DOHH2 (cell line): ENCODE measurements around the gene TMEM109.

Experiments used
- H3F3A ChIP-seq: fragments of 200-600 bp; sonication (generic), shearing (Covaris generic); 2 replicates; pipeline ENCODE4 v1.6.0; 2016; ENCODE audit warnings: antibody characterized with exemption, mild to moderate bottlenecking; ENCODE audit not compliant: control insufficient read depth, insufficient read depth
- H3K27ac ChIP-seq: fragments of 200-600 bp; sonication (generic); 2 replicates; pipeline ENCODE4 v1.5.1; 2014; ENCODE audit warnings: low read depth, mild to moderate bottlenecking, low read length, moderate library complexity
- H3K27me3 ChIP-seq: fragments of 200-600 bp; sonication (generic); 2 replicates; pipeline ENCODE4 v1.6.1; 2014; ENCODE audit warnings: mild to moderate bottlenecking, low read length, mixed read lengths; ENCODE audit not compliant: control insufficient read depth
- H3K36me3 ChIP-seq: fragments of 200-600 bp; sonication (generic); 2 replicates; pipeline ENCODE4 v1.6.1; 2014; ENCODE audit warnings: mild to moderate bottlenecking, low read length, moderate library complexity, mixed read lengths; ENCODE audit not compliant: control insufficient read depth
- H3K4me1 ChIP-seq: fragments of 200-600 bp; sonication (generic); 2 replicates; pipeline ENCODE4 v1.6.1; 2014; ENCODE audit warnings: mild to moderate bottlenecking, low read length, mixed read lengths; ENCODE audit not compliant: control insufficient read depth
- H3K4me2 ChIP-seq: fragments of 200-600 bp; sonication (generic); 2 replicates; pipeline ENCODE4 v1.6.0; 2014; ENCODE audit warnings: mild to moderate bottlenecking, low read length, moderate library complexity
- H3K4me3 ChIP-seq: fragments of 200-600 bp; sonication (generic); 2 replicates; pipeline ENCODE4 v1.5.1; 2014; ENCODE audit warnings: mild to moderate bottlenecking, low read length, mixed read lengths
- H3K79me2 ChIP-seq: fragments of 200-600 bp; sonication (generic); 2 replicates; pipeline ENCODE4 v1.6.1; 2014; ENCODE audit warnings: mild to moderate bottlenecking, low read length, mixed read lengths; ENCODE audit not compliant: control insufficient read depth
- H3K9me2 ChIP-seq: fragments of 200-600 bp; sonication (generic); replicated peaks from 2 replicates; pipeline ENCODE4 v1.6.1; 2014; ENCODE audit warnings: mild to moderate bottlenecking, low read length, mixed read lengths; ENCODE audit not compliant: control insufficient read depth
- H3K9me3 ChIP-seq: fragments of 200-600 bp; sonication (generic); 2 replicates; pipeline ENCODE4 v1.6.1; 2014; ENCODE audit warnings: antibody characterized with exemption, low read length, mixed read lengths; ENCODE audit not compliant: control insufficient read depth, insufficient read depth
- H4K20me1 ChIP-seq: fragments of 200-600 bp; sonication (generic); 2 replicates; pipeline ENCODE4 v1.6.0; 2014; ENCODE audit warnings: low read depth, mild to moderate bottlenecking, antibody characterized with exemption, low read length, moderate library complexity; ENCODE audit not compliant: control insufficient read depth, insufficient read depth
- EZH2phosphoT487 ChIP-seq: fragments of 200-600 bp; sonication (generic); IDR thresholded peaks from 2 replicates; pipeline ENCODE4 v1.6.1; 2017; ENCODE audit warnings: borderline replicate concordance, mild to moderate bottlenecking, antibody characterized with exemption, low read length, moderate library complexity, mixed read lengths
- TF ChIP-seq, protein P1 (sequence below): fragments of 200-600 bp; sonication (generic); IDR thresholded peaks from one replicate; pipeline ENCODE4 v1.5.1; 2014; ENCODE audit warnings: antibody characterized with exemption, mild to moderate bottlenecking, low read depth, low read length; ENCODE audit not compliant: poor library complexity, severe bottlenecking

TMEM109 gene

GRCh38 chr11:60912223-60912850 lies 1.6 kb upstream of the TMEM109 start:
- Histone ChIP-seq H3K4me3 (no peak overlapping the region), H4K20me1 (no peaks in the 10 kb centered on the region; the same call in 1 of the 2 replicates), H3K9me2 (no peaks in the 10 kb centered on the region), H3K27me3 (no peaks in the 10 kb centered on the region), H3K9me3 (peaks cover 11% of the 10 kb centered on the region), H3K4me2 (peak overlapping the region; percentile 9; the same call in 1 of the 2 replicates), H3F3A (peaks cover 11% of the 10 kb centered on the region), H3K36me3 (peaks cover 21% of the 10 kb centered on the region), H3K27ac (no peak overlapping the region), H3K4me1 (peaks cover 62% of the 10 kb centered on the region), H3K79me2 (peaks cover 33% of the 10 kb centered on the region)
- no peak for TF ChIP-seq EZH2phosphoT487
- TF ChIP-seq, protein P1, sequence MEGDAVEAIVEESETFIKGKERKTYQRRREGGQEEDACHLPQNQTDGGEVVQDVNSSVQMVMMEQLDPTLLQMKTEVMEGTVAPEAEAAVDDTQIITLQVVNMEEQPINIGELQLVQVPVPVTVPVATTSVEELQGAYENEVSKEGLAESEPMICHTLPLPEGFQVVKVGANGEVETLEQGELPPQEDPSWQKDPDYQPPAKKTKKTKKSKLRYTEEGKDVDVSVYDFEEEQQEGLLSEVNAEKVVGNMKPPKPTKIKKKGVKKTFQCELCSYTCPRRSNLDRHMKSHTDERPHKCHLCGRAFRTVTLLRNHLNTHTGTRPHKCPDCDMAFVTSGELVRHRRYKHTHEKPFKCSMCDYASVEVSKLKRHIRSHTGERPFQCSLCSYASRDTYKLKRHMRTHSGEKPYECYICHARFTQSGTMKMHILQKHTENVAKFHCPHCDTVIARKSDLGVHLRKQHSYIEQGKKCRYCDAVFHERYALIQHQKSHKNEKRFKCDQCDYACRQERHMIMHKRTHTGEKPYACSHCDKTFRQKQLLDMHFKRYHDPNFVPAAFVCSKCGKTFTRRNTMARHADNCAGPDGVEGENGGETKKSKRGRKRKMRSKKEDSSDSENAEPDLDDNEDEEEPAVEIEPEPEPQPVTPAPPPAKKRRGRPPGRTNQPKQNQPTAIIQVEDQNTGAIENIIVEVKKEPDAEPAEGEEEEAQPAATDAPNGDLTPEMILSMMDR = no peak

DNA sequence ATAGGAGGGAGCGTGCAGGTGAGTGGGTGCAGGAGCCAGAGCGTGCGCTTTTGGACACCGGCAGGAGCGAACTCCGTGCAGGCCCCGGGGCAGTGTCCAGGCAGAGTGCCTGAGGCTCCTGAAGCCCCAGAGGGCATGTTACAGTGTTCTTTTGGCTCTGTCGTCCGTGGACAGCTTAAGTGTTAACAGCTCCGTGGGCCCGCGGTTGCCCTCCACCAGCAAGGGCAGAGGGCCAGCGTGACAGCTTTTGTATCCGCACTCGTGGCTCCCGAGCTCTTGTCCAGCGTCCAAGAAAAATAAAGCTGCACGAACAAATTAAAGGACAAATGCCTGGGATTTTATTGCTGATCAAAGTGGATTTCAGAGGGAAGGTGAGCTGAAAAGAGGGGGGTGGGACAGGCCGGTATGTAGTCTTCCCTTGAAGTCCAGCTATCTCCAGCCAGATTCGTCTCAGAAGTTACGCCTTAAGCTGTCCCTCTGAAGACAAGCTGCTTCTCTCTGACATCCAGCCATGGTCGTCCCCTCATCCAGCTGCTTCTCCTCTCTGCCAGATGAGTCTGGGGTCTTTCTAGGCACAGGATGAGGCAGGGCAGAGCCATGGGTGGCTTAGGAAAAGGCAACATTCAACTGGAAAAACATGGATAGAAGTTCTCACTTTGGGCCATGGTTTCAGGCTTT lies 968 bp upstream of the TMEM109 start:
- H3K27me3 ChIP-seq = no peaks in the 10 kb centered on the region
- H3K27ac ChIP-seq = peak overlapping the region; percentile 75
- H3K9me2 ChIP-seq = no peaks in the 10 kb centered on the region
- peaks cover 64% of the 10 kb centered on the region for H3K4me1 ChIP-seq
- H3K4me3 ChIP-seq = peak overlapping the region; percentile 88
- TF ChIP-seq EZH2phosphoT487 = no peak
- TF ChIP-seq, protein P1 = no peak
- H3K4me2 ChIP-seq = peak overlapping the region; percentile 88
- H3K79me2 ChIP-seq = peaks cover 40% of the 10 kb centered on the region
- H3F3A ChIP-seq = peaks cover 11% of the 10 kb centered on the region
- H4K20me1 ChIP-seq = no peaks in the 10 kb centered on the region; the same call in 1 of the 2 replicates
- H3K36me3 ChIP-seq = peaks cover 25% of the 10 kb centered on the region
- H3K9me3 ChIP-seq = peaks cover 11% of the 10 kb centered on the region

DNA sequence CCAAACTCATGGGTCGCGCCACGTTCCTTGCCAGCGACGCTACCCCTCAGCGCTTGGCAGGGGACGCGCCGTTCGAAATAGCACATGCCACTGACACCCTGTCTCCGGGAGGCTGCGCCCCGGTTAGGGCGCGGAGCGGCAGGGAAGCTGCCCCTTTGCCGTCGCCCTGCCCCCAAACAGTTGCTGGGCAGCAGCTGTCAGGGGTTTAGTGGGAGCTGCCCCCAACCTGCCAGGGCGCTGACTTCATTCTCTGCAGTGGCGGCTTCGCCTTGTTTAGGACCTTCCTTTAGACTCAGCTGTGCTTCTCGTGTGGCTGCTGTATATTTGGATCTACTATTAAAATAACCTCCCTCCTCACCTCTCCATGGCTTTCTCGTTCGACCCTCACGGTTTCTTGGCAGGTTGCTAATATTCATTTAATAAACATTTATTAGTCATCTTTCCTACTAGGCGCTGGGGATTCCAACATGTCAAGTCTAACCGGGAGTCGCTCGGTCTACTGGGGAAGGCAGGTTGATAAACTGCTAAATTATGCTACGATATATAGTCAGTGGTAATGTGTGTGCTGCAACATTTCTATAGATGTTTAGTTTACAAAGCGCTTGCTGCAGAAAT lies 782 bp downstream of the TMEM109 start:
- H3F3A ChIP-seq = peaks cover 11% of the 10 kb centered on the region
- H3K9me3 ChIP-seq = peaks cover 8% of the 10 kb centered on the region
- H3K79me2 ChIP-seq = peaks cover 57% of the 10 kb centered on the region
- peaks cover 81% of the 10 kb centered on the region for H3K4me1 ChIP-seq
- peak overlapping the region; percentile 88 for H3K4me3 ChIP-seq
- H3K27me3 ChIP-seq = no peaks in the 10 kb centered on the region
- H4K20me1 ChIP-seq = no peaks in the 10 kb centered on the region; the same call in 1 of the 2 replicates
- peak overlapping the region; percentile 75 for H3K27ac ChIP-seq
- no peaks in the 10 kb centered on the region for H3K9me2 ChIP-seq
- H3K4me2 ChIP-seq = peak overlapping the region; percentile 88
- no peak for TF ChIP-seq EZH2phosphoT487
- TF ChIP-seq, protein P1 = no peak
- H3K36me3 ChIP-seq = peaks cover 42% of the 10 kb centered on the region
